Measurements from ENCODE around the gene SLC43A3.
"Not testable (repeated sequence)": the region's sequence is repeated elsewhere in the genome, so short reads cannot be mapped to it uniquely, and the experiment has no call there.

SLC43A3 gene

DNA sequence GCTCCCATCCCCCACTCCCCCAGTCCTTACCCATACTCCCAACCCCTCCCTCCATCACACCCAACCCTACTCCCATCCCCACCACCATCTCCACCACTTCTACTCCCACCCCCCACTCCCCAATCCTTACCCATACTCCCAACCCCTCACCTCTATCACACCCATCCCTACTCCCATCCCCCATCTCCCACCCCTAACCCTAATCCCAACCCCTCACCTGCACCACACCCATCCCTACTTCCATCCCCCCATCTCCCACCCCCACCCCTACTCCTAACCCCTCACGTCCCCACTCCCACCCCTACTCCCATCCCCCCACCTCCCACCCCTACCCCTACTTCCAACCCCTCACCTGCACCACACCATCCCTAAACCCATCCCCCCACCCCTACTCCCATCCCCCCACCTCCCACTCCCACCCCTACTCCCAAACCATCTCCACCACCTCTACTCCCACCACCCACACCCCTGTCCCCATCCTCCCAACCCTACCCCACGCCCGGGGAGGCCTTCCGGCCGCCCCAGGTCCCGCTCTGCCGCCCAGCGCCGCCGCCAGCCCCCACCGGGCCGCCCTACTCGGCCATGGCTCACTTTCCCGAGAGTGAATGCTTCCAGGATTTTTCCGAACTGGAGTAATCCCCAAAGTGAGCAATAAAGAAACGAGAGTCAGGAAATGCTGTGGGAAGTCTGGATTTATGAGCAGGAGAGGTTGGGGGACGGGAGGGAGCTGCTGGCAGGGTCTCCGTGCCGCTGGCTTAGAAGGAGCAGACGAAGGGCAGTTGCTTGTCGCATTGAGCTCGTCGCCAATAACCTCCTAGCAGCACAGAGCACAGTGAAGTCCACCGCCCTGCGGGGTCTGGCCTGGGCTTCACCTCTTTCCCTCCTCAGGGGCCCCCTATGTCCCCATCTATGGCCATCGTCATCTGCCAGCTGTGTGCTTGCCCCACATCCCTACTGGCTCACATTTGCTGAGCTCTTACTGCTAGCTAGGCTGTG is 50.5 kb downstream of the SLC43A3 start:
- DNase-seq = no peak

DNA sequence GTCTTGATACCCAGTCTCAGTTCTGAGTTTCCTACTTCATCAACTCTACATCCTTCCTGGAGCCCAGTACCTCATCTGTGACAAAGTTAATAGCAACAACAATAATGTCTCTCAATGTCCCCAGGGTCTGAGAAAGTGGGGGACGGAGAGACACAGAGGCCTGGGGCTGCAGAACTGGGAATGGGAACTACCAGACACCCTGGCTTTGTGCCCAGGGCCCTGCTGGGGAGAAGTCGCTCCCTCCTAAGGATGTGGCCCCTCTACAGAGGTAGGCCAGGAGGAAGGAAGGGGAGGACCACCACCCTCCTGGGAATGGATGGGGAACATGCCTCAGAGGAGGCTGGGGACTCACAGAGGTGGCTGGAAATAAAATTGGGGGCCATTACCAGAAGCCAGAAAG is 51.4 kb downstream of the SLC43A3 start:
- DNase-seq = no peak

DNA sequence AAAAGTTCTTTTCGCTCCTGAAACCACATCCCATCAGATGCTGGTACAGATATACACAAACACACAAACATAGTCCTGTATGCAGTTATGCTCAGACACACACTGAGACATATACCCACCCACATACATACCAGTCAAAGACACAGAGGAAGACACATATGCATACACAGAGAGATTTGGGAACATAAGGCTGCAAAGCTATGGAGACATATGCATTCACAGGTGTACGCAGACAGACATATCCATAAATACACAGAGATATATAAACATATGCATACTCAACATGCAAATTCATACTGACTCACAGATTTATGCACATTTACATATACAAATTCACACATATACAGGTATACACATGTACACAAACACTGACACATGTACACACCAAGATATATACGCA is 52.0 kb downstream of the SLC43A3 start:
- no peak for DNase-seq

DNA sequence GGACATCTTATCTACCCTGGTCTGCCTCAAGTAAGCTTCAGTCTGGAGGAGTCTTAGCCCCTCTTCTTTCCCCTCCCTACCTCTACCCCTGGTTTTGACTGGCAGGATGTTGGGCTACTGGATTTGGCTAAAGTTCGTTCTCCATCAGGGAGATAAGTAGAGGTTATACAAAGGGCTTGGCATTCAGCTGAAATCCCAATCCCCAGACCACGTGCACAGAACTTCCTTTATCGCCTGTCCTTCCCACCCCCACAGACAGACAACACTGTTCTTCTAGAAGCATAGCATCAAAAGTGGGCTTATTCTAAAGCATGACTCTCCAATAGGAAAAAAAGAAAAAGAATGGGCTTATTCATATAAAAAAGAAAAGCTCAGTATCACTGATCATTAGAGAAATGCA is 53.8 kb downstream of the SLC43A3 start:
- no peak for DNase-seq

DNA sequence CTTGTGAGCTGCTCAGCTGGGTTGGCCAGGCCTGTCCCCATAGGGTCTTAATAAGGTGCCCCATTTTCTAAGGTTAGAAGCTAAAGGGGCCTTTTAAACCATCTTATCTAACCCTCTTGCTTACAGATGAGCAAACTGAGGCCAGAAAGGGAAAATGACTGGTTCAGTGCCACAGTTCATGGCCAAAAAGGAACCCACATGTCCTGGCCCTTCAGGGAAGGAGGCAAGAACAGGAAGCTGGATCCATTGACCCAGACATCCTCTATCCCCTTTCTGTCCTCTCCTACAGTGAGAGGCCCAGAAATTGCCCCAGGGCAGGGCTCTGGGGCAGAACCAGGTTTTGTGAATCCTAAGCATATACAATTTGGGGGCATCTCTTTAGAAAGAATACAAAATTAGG is 56.0 kb downstream of the SLC43A3 start:
- DNase-seq = no peak

DNA sequence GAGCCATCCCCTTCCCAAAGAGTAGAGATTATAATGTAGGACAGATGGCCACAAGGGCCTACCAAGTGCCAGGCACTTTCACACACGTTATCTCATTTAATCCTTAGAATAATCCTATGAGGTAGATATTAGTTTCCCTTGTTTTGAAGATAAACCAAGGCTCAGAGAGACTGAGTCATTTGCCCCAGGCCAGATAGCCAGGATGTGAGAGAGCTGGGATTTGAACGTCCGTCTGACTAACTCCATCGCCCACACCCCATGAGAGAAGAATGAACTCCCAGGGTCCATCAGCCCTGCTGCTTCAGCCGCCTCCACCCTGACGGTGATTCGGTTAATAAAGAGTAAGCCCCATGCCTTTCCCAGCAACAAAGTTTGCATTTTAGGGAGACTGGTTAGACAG is 56.7 kb downstream of the SLC43A3 start:
- DNase-seq = no peak

DNA sequence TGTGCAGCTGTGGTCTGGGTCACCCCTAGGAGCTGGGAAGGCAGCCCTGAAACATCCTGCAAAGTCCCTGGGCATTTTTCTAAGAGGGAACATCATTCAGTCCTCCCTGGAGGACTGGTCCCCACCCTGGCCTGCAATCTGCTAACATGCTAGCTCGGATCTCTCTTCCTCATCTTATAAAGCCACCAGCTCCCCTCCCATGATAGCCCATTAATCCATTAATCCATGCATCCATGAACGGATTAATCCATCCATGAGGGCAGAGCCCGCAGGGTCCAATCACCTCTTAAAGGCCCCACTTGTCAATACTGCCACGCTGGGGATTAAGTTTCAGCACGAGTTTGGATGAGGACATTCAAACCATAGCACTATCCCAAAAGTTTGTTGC is 58.1 kb downstream of the SLC43A3 start:
- DNase-seq = no peak

DNA sequence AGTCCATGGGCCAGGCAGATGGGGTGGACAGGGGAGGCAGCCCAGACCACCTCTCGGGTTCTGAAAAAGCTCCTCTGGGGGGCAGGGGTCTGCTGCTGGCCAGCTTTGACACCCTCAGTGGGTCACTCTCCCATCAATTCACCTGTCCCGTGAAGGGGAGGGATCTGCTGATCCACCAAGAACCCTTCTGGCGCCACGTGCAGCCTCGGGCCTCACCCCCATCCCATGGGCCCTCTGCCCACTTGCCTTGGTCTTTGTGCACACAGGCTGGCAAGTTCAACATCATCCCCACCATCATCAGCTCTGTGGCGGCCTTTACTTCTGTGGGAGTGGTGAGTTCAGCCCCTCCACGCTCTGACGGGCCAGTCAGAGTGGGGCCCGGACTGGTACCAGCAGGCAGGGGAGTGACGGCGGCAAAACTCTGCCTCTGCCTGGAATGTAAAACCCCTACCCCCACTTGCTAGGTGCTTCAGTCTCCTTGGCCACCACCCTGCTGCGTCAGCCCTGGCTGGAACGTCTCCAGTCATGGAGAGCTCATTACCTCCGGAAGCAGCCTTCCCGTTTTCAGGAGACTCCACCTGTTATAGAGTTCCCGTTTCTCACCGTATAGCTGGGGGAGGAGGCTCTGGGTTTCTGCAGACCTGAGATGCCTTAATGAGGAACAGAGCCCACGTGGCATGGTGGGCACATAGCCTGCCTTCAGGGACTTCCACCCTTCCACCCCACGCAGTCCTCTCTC is 58.6 kb downstream of the SLC43A3 start:
- no peak for DNase-seq

DNA sequence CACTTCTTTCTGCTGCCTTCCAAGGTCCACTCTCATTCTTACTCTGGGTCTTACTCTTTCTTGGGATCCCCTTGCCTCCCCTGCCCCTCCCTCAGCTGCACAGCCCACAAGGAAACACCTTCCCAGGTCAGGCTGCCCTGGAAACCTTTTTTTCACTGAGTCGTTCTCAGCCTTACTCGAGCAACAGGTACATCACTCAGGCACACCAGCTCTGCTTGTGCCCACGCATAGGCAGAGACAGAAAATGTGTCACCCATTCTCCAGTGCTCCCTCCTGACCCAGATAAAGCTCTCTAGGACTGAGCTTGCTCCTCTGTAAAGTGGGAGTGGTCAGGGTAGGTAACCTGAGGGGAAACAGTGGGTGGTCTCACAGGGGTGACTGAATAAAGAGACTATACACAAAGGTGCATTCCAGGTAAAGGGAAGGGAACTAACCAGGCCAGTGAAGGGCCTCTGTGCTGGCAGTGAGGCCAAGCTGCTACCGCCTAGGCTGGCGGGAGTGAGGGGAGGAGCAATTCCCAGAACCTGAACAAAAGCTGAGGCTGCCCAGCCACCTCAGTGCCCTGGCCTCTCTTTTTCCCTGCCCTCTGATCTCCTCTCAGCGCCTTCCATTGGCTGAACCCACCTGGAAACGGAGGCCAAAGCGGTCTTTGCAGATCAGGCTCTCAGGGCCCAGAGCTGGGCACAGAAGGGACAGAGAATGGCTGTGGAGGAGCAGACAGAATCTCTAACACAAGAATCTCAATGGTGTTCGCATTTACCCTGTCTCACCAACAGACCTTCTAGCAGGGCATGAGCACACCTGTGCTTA is 61.9 kb downstream of the SLC43A3 start:
- DNase-seq = no peak

DNA sequence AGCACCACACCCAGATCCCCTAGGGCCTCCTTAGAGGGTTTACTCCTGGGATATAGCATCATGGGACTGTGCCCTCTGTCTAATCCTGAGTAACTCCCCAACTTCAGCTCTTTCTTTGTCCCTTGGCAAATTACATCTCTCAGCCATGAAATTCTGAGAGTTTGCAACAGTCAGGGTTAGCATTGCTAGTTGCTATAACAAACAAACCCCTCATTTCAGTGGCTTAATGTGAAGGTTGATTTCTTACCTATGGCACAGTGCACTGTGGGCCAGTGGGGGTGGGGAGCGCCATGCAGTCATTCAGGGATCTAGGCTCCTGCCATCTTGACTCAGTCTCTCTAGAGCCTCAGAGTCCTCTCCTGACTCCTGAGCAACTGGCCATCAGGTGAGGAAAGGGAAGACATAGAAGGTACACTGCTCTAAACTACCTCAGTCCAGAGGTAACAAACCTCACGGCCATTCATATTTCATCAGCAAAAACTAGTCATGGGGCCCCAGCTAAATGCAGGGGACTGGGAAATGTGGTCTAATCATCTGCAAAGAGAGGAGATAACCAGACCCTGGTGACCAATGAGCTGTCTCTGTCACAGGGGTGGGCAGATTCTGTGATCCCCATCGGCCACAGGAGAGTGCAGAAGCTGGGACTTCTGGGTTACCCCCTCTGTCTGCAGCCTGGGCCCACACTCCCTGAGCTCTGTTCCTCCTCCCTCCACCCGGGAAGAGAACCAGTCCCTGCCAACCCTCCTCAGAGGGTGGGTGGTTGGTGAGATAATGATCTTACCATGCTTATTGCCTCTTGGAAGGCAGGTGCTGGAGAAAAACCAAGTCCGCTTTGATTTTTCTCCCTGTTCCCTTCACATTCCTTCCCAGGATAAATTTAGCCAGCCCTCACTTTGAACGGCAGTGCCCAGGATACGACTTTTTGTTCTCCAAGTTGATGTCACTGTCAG is 63.5 kb downstream of the SLC43A3 start:
- DNase-seq = no peak

DNA sequence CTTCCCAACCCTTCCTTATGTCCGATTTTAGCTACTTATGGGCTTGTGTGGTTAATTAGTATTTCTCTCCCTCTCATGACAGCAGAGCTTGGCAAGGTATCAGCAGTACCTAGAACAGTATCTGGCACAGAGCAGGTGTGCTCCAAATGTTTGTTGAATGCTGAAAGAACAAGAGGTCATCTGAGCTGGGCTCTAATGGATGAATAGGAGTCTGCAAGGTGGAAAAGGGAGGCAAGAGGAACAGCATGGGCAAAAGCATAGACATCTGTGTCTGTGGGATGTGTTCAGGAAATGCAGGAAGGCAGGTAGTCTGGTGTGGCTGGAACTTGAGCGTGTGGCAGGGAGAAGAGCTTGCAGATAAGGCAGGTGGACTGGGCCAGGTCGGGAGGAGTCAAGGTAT is 65.0 kb downstream of the SLC43A3 start:
- no peak for DNase-seq

DNA sequence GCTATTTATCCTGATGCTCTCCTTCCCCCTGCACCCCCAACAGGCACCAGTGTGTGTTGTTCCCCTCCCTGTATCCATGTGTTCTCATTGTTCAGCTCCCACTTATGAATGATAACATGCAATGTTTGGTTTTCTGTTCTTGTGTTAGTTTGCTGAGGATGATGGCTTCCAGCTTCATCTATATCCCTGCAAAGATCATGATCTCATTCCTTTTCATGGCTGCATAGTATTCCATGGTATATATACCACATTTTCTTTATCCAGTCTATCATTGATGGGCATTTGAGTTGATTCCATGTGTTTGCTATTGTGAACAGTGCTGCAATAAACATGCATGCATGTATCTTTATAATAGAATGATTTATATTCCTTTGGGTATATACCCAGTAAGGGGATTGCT is 65.5 kb downstream of the SLC43A3 start:
- not testable (repeated sequence) for DNase-seq

DNA sequence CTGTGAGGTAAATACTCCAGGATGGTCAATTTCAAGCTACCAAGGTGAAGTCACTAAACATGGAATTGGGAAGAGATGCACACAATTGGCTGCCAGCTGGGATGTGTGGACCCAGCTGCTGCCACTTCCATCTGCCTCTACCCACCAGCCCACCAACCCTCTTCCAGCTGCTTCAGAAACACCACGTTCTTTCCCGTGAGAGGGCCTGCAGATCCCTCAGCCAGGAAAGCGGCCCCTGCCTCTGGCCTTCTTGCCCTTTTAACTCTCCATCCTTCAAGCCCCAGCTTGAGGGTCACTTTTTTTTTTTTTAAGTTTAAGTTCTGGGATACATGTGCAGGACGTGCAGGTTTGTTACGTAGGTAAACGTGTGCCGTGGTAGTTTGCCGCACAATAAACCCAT is 65.9 kb downstream of the SLC43A3 start:
- DNase-seq = no peak

DNA sequence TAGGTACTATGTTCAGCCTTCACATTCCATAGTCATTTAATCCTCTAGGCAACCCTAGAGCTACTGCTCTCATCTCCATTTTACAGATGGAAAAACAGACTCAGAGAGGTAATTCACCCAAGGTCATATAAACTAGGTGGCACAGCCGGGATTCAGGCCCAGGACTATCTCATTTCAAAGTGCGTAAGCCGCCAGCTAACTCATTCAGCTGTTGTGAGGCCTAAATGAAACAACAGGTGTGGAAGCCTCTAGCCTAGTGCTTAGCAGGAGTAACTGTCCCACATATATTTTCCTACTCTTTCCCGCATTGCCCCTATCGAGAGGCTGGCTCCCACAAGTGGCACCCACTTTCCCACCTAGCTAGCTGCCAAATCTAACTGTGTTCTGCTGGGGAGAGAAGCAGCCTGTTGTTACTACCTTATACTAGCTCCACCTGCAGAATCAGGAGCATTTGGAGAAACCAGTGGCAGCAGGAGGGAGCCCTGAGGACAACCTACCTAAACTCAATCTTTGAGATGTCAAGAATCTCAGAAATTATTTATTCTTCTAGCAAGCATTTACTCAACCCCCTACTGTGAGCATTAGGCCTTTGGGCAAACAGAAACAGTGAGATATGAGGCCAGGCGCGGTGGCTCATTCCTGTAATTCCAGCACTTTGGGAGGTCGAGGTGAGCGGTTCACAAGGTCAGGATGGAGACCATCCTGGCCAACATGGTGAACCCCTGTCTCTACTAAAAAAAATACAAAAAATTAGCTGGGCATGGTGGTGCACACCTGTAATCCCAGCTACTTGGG is 66.8 kb downstream of the SLC43A3 start:
- no peak for DNase-seq

DNA sequence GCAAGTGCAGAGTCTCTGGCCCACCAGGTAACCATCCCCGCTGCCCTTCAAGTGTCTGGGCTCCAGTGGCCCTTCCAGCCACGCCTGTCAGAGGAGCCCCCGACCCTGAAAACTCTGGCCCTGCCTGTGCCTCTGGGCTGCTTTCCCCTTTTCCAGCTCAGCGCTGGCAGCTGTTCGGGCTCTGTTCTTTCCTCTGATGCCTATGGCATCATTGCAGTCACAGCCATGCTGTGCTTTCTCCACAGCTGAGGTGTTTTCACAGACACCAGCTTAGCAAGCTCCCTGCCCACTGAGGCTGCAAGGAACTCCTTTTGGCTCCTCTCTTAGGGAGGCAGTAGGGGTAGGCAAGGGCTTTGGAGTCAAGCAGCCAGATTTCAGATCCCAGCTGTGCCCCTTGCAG is 67.5 kb downstream of the SLC43A3 start:
- no peak for DNase-seq

DNA sequence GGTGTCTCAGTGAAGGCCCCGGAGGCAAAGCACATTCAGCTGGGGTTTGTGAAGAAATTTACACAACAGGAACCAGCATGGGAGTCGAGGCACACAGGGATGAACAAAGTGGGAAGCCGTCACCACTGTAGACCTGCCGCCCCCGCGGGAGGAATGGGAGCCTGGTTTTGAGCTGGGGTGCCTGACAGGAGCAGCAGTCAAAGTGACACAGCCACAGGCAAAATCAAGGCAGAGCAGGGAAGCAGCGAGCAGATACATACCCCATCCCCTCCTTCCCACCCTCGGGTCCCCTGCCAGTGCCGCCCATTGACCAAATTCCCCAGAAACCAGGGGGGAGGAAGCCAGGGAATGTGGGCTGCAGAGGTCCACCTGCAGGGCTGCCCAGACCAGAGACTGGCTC is 67.9 kb downstream of the SLC43A3 start:
- DNase-seq = no peak

DNA sequence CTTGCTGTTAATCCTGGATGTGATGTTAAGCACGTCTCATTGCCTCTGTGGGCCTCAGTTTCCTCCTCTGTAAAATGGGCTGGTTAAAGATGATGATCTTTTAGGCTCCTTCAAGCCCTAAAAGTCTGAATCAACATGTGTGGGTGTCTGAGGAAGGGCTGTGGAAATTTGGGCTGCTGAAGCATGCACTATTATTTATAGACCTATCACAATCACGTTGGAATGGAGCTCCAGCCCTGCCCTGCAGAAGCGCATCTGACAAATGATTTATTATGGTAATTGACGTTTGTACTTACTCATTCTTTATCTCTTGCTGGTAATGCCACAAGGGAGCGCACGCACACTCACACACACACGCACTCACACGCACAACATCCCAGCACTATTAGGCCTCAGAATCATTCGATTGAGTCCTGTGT is 68.4 kb downstream of the SLC43A3 start:
- DNase-seq = no peak

DNA sequence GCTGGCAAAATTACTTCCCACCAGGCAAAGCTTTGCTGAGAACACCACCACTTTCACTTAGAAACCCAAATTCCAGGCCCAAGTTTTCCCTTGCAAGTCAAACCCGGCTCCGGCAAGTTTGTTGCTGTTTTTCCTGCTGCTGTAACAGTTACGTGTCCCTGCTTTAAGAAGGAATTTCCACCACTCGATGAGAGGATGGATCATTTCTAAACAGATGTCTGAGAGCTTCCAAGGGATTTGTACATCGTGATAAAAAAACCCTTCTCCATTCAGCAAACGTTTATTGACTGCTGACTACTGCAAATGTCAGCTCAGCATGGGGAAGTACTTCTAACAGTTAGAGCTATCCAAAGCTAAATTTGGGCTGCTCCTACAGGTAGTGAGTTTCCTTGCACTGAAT is 69.1 kb downstream of the SLC43A3 start:
- DNase-seq = no peak

DNA sequence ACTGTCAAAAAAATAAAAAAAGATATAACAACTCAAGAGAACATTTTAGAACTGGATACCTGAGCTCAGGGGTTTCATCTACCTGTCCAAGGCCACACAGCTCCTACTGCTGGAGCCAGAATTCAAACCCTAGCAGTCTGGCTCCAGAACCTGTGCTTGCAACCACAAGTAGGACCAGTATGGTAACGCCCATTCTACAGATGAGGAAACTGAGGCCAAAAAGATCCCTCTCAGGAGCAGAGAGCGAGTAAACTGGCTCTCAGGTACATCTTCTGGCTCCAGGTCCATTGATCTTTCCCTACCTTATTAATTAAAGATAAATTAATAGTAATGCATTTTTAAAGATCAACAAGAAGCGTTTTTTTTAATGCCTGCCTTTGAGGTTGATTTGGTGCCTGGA is 69.6 kb downstream of the SLC43A3 start:
- no peak for DNase-seq

Measured in activated CD4-positive, CD25-positive, alpha-beta regulatory T cell (primary cell).